Measurements from ENCODE around the gene LIN7A.

DNA sequence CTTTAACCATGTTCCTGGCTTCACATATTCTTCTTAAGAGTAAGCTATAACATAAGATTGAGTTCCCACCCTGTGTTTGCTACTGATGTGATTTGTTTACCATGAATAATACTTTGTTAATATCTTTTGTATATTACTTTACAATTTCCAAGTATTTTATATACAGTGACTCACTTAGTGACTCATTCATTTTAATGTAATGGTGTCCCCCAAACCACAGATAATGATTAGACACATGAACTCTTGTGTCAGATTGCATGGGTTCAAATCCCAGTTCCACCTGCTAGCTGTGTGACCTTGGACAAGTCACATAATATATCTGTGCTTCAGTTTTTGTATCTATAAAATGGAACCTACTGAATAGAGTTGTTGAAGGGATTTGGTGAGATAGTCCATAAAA lies 144.9 kb downstream of the LIN7A start:
- TF ChIP-seq CTCF (IDR thresholded peaks at IDR 0.05) (no peak), SIN3A (IDR thresholded peaks at IDR 0.05; ENCODE audit: borderline replicate concordance, insufficient read depth, low read depth, low read length) (no peak)
- TF ChIP-seq, protein P1, sequence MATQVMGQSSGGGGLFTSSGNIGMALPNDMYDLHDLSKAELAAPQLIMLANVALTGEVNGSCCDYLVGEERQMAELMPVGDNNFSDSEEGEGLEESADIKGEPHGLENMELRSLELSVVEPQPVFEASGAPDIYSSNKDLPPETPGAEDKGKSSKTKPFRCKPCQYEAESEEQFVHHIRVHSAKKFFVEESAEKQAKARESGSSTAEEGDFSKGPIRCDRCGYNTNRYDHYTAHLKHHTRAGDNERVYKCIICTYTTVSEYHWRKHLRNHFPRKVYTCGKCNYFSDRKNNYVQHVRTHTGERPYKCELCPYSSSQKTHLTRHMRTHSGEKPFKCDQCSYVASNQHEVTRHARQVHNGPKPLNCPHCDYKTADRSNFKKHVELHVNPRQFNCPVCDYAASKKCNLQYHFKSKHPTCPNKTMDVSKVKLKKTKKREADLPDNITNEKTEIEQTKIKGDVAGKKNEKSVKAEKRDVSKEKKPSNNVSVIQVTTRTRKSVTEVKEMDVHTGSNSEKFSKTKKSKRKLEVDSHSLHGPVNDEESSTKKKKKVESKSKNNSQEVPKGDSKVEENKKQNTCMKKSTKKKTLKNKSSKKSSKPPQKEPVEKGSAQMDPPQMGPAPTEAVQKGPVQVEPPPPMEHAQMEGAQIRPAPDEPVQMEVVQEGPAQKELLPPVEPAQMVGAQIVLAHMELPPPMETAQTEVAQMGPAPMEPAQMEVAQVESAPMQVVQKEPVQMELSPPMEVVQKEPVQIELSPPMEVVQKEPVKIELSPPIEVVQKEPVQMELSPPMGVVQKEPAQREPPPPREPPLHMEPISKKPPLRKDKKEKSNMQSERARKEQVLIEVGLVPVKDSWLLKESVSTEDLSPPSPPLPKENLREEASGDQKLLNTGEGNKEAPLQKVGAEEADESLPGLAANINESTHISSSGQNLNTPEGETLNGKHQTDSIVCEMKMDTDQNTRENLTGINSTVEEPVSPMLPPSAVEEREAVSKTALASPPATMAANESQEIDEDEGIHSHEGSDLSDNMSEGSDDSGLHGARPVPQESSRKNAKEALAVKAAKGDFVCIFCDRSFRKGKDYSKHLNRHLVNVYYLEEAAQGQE (IDR thresholded peaks at IDR 0.05; ENCODE audit: insufficient read depth in 1 of 2, low read depth in 2 of 2, low read length in 1 of 2): no peak

Measured in Panc1 (cell line).